GM18502 (cell line): ENCODE results near the gene SUCLG2.

Experiments used
- ATAC-seq: cut with Tn5 transposase; IDR thresholded peaks from one replicate; pipeline ENCODE4 v1.9.1; 2021; ENCODE audit warnings: mild to moderate bottlenecking; ENCODE audit not compliant: unreplicated experiment, poor library complexity

Gene SUCLG2

DNA sequence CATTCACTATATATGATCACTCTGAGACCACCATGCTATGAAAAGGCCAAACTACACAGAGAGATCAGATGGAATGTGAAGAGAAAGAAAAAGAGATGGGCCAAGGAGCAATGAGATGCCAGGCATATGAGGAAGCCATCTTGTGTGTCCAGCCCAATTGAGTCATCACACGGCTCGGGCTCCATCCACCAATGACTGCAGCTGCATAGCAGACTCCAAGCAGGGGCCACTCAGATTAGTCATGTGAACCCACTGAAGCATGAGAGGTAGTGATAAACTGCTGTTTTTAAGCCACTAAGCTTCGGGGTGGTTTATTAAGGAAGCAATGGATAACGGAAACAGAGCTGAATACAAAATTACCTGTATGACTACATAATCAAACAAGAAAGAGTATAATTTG lies 185.9 kb downstream of the SUCLG2 start:
- ATAC-seq, result no peak

DNA sequence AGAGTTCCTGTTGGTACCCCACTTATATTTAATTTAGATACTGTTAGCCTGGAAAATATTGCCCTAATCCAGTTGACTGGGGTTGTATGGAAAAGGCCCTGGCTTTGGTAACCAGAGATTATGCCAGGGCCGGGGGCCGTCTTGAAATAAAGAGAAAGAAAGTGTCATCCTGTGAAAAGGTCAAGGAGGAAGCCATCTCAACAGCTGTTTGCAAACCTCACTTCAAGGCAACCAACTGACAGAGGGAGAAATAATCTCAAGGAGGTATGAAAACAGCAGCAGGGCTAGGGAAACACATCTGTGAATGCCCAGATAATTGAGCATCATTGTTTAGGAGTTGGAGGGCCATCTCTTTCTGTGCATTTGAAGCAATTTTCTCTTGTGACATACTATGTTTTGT lies 190.8 kb downstream of the SUCLG2 start:
- ATAC-seq, result no peak

DNA sequence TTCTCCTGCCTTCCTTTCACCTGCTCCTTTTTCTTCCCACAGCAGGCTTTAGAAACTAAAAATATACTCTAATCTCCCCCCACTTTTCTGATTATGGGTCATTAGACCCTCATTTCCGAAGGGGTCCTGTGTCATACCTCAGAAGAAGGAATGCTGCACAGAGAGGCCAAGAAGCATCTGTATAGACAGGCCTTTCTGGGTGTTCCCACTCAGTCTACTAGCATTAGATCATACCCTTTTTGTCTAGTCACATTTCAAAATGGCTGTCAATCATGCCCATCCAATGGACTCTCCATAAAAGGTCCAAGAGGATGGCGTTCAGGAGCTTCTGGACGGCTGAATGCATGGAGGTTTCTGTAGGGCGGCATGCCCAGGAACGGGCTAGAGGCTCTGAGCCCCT lies 192.2 kb downstream of the SUCLG2 start:
- ATAC-seq, result no peak

DNA sequence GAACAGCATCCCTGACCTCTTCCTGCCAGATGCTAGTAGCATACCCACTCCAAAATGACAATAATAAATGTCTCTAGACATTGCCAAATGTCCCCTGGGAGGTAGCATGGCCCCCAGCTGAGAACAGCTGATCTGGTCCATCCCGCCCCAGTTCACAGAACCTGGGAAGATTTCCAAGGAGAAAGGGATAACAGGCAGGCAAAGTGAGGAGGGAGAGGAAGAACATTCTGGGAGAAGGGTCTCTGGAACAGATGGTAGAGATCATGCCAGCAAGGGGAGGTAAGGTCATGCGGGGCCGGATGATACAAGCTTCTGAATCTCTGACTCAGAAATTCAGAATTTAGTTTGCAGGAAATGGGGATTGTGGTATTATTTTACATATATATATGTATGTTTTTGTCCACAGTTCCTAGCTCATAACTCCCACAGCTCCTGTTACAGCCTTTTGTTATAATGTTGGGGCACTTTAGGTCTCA lies 192.7 kb downstream of the SUCLG2 start:
- no peak for ATAC-seq

DNA sequence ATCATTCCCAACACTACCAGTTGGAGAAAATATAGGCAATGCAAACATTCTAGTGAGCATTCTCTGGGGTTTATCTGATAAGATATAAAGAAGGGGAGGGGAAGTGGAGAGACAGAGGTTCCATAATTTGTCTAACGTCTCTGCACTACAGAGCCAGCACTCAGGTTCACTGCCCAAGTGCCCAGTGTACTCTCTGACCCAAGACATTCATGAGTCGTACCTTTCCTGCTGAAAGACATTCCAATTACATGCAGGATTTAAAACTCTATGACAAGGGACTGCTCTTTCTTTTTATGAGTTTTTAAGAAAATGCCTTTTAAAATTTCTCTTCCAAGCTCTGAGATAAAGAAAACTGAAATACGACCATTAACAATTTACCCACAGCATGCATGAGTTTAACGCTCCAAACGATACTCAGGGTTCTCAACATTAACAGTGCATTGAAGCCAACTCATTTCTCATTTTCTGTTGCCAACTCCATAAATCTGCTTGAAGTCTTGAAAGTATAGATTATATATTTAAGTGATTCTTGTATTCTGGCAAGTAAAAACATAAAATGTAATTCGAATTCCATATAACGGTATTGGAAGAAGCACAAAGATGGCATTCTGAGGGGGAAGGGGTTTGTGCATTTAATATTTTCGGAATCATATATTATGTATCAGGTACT lies 193.4 kb downstream of the SUCLG2 start:
- ATAC-seq, result no peak

DNA sequence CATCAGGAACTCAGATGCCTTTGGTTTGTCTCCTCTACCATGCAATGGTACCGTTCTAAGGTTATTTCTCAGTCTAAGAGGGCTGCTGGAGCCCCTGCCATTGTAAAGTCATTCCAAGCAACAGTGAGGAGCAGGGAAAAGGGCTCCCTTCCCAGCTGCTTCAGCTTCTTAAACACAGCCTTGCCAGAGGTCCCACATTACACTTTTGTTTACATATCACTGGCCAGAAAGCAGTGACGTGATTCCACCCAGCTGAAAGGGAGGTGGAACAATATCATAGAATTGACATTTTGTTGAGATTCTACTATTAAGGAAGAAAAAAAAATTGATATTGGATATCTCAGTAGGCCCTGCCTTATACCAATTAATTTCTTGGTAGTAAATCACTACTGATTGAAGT lies 194.6 kb downstream of the SUCLG2 start:
- ATAC-seq, result no peak

DNA sequence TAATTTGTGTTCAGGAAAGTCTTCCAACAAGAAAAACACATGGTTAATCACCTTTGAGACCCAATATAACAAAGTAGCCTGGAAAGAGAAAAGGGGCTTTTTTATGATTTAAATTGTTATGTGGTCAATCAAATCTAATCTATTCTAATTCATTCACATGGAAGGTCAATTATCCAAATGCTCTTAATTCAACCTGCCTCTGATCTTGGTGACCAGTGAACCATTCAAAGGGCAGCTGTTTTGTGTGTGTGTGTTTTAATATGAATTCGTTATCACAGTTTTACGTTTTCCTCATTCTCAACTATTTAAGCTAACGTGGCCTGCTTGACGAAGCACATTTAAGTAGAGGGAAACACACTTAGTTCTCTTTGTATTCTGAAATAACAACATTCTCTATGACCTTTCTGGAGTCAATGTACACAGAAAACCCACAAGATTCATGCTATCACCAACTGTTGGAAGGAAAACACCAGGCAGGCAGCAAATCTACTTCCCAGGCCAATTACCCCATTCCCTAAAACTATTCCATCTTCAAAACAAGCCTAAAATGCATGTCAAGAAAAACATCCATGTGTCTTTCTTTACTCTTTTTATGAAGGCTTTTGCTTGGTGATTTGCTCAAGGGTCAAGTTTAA lies 195.4 kb downstream of the SUCLG2 start:
- ATAC-seq, result no peak

DNA sequence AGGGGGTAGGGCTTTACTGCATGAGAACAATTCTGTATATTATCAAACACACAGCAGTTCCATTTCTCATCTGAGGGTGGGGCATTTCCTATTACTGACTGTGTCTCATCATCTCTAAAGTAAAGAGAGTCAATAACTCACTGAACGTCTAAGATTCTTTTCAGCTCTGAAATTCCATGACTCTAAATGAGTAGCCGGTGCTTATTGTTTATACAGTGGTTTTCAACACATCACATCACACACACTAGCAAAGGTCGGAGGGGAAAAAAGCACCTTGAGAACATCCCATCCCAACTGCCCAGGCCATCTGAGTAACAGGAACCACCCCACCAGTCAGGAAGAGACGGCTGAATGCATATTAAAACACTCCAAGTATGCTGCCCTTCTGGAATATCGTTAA lies 196.0 kb downstream of the SUCLG2 start:
- no peak for ATAC-seq

DNA sequence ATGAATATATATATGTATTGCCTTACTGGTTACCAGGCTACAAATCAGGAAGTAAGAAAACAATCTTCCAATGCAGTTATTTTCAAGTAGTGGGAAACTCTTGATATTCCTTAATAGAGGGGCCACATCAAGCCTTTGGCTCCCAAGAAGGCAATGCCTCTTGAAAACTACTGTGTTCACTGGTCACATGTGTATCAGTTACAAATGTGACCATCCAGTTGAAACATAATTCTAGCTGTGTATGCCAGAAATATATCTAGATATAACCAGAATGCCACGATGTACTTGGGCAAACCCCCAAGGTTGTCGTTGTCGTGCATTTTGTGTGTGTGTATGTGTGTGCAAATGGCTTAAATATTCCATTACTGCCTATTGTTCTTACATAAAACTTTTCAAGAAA lies 200.8 kb downstream of the SUCLG2 start:
- ATAC-seq, result no peak

DNA sequence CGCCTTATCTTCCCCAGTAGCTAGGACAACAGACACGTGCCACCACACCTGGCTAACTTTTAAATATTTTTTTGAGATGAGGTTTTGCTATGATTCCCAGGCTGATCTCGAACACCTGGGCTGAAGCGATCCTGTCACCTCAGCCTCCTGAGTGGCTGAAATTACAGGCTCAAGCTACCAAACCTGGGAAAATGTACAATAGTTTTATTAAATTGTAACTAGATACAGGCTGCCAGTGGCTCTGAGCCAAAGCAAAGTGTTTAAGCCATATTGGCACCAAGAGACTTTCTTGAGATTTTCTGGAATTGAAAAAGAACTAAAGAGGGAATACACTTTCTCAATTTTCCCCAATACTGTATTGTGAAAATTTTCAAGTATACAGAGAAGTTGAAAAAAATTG lies 204.3 kb downstream of the SUCLG2 start:
- ATAC-seq, result no peak

DNA sequence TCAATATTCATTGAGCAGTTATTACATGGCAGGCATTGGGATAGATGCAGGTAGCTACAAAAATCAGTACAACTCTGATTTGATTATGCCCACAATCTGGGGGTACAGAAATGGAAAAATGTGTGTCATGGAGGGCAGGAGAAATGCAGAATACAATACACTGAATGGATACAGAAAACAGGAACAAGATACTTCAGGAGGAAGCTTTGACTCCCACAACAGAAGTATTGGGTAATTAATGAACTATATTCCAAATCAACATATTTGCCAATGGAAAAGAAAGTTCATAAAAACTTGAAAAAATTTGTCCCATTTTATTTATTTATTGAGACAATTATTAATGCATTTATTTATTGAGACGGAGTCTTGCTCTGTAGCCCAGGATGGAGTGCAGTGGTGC lies 207.0 kb downstream of the SUCLG2 start:
- no peak for ATAC-seq

DNA sequence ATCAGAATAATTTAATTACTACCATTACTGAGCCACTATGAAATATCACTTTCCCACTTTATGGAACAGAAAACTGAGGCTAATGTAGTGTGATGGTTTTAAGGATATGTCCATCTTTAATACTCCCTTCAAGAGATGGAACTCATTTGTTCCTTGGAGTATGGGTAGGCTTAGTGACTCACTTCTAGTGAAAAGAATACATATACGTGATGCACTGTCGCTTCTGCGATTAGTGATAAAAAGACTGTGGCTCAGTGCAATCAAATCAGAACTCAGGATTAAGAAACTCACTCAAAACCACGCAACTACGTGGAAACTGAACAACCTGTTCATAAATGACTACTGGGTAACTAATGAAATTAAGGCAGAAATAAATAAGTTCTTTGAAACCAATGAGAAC lies 216.6 kb downstream of the SUCLG2 start:
- no peak for ATAC-seq

DNA sequence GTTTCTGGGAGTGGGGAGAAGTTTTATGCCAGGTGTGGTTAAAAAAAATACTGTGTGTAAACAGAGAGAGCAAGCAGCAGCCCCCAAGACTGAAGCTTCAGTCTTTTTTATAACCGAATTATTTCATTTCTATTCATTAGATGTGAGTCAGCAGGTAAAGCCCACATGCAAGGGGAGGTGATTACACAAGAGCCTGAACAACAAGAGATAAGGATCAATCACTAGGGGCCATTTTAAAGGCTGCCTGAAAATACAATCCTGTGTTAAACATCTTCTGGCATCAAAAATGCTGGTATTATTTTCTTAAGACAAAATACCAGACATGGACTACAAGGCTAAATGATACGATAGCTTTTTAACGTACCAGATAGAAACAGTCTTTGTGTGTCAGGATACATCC lies 217.3 kb downstream of the SUCLG2 start:
- no peak for ATAC-seq

DNA sequence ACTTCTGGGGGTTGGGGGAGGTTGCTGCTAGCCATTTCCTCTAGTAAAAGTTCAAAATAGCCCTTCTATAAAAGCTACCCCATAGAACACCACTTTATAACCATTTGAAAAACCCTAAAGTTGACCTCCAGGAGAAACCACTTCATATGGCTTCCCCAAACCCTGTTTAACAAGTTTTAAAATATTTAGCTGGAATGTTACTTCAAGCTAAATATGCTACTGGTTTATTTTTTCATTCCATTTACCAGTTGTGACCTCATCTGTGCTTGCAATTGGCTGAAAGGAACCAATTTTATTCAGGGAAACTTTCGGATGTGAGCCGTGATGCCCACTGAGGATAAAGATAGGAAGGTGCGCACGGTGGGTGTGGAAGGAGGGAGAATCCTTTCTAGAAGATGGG lies 221.3 kb downstream of the SUCLG2 start:
- no peak for ATAC-seq

DNA sequence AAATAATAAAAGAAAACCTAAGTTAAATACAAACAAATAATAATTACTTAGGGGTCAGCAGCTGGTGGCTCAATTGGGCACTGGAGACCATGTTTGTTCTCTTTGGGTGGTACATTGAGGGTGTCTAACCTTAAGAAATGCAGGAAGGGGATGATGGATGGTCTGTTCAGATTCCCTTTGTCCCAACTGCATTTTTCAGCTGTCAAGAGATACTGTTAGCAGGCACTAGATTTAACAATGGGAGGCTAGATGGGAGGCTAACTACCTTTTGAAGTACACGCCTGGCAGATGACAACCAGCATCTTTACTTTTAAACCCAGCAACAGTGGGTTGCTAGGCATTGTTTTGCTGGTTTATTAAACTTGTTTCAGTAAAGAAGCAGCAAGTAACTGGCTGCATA lies 222.5 kb downstream of the SUCLG2 start:
- ATAC-seq, result no peak

DNA sequence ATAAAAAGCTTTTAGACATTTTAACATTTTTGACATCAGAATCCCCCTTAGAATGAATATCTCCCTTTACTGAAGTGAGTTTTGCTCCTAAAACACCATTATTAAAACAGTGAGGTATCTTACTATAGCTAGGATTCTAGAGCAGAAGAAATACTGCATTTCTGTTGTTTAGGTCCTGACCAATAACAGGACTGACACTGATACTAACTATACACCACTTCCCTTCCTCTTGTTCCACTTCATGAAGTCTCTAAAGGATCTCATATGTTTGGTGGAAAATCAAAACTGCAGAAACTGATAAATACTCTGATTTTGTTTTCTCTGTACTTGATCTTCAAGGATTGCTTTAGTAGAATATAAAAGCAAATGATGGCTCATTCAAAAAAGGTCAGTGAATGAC lies 230.7 kb downstream of the SUCLG2 start:
- ATAC-seq, result peak; percentile 58

DNA sequence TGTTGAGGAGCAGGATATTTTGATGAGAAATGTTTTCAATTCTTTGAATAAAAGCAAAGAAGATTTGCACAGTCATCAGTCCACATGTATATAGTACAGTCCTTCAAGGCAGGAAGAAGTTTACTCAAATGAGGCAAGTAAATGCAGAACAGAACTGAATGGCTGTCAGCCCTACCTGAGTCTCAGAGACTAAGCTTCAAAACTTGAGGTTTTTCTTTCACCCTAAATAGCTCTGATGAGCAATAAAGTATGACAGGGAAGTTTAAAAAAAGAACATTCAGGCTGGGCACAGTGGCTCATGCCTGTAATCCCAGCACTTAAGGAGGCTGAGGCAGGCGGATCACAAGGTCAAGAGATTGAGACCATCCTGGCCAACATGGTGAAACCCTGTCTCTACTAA lies 232.5 kb downstream of the SUCLG2 start:
- ATAC-seq, result no peak

DNA sequence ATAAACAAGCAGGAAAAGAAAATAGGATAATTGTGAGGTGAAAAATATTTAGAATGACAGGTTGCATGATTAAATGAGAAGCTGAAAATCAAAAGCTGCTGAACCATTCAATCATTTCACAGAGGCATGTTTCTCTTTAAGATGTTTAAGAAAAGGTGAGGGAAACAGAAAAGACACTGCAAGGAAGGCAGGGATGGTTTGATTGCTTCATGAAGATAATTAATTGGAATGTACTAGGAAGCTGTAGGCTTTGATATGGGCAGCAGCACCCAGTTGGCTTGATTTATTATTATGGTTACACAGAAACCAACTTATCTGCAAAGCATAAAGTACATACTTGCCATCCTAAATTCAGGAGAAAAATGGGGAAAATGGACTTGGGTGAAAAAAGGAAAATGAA lies 234.6 kb downstream of the SUCLG2 start:
- ATAC-seq, result no peak

DNA sequence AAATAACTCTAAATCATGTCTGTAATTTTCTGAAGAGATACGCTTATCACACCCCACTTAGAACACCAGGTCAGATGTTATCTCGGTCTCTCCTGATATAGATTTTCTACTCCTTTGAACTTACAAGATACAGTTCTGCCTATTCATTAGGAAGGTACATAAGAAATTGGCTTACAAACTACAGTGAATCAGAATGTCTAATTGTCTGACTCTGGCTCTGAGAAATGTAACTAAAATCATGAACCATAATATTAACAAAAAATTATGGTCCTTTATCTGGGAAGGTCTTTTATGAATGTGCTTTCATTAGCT lies 235.2 kb downstream of the SUCLG2 start:
- no peak for ATAC-seq

DNA sequence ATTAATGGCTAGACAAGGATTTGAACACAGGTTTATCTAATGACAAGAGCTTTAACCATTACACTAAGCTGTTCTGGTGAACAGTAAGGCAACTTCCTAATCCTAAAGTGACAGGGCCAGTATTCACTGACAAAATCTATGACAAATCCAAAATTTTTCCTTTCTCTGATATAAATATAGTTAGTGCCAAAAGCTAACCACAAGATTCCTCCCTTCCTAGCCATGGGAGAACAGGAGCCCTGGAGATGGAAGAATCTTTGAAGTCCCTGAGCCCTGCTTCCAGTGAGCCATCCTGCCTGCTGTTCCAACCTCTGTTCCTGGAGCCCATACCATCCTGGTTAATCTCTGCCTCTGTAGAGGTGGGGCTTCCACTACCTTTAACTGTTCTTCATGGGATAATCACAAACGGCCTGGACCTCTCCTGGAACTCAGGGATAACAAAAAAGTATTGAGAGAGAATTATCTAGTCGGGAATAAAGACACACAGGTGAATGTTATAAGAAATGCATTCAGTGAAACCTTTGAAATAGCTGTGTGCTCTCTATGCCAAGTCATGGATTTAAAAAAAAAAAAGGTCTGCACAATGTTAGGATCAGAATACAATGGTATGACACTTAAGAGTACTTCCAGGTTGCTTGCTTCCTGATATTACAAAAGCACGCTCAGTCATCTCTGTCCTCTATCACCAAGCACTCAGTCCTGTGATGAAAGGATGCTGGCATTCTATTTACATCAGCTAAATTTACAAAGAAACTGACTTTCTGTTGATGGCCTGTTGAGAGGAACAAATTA lies 235.8 kb downstream of the SUCLG2 start:
- ATAC-seq, result no peak

DNA sequence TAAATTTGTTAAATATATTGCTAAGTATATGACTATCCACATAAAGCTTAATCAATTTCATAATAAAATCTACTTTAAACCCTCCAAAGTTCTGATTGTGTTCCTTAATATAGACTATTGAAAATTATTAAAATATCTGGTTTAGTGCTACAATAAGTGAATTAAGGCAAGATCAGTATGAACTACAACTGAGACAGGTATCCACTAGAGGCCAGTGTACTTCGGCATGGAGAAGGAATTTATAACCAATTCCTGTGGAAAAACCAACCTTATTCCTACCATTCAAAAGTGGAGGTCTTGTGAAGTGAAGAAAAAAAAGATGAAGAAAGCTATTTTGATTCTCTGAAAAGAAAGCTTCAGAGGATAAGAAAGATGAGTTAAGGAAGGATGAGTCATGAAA lies 237.7 kb downstream of the SUCLG2 start:
- no peak for ATAC-seq

DNA sequence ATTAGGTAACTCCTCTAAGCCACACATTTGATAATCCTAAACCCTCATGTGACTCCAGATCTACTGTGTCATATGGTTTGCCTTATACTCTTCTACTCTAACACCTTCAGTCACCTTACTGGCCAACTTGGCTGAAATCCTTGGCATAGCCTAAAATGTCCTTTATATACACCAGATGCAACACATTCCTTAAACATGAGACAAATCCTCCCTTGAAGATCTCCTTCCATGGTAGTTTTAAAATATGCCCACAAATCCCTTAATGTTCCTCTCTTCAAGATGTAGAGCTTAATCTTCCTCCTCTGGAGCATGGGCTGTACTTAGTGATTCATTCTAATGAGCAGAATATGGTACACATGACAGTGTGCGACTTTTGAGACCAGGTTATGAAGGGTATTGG lies 238.9 kb downstream of the SUCLG2 start:
- ATAC-seq, result no peak
